Activated naive CD4-positive, alpha-beta T cell (primary cell): ENCODE data around the gene SHROOM1.

Source experiments
- DNase-seq, 4 experiments: peaks; one replicate each; lab custom pipeline; 2025; lab: John Stamatoyannopoulos, UW

Gene SHROOM1

GRCh38 chr5:132777209-132778069 is 53.0 kb downstream of the SHROOM1 start, which contains the start of gene SEPTIN8:
Gene SEPTIN8, minus strand, starts transcription at chr5:132777239. Its CDS starts 102 bp downstream, at chr5:132777137.
- DNase-seq: no peak

- no peak for DNase-seq
Observed at GRCh38 chr5:132776938-132777208, 53.6 kb downstream of the SHROOM1 start.

GRCh38 chr5:132776131-132776937 is 54.1 kb downstream of the SHROOM1 start:
- DNase-seq: no peak

GRCh38 chr5:132775476-132775961 is 54.9 kb downstream of the SHROOM1 start:
- DNase-seq: no peak

GRCh38 chr5:132774896-132775295 is 55.6 kb downstream of the SHROOM1 start:
- no peak for DNase-seq

GRCh38 chr5:132774406-132774805 is 56.0 kb downstream of the SHROOM1 start:
- DNase-seq: no peak

- no peak for DNase-seq
Observed at GRCh38 chr5:132773601-132774355, 56.7 kb downstream of the SHROOM1 start.

- no peak for DNase-seq
Observed at GRCh38 chr5:132773114-132773513, 57.3 kb downstream of the SHROOM1 start.

GRCh38 chr5:132772291-132773070 is 58.0 kb downstream of the SHROOM1 start:
- no peak for DNase-seq
